Measurements from ENCODE around the gene EDC3. TPM values are rescaled to one million over a fixed set of nuclear protein-coding genes. Genes with fewer than 3 reads are reported as not detected.
"Not testable (repeated sequence)": the region's sequence is repeated elsewhere in the genome, so short reads cannot be mapped to it uniquely, and the experiment has no call there.

EDC3 gene
- 10 to 100 TPM in 2 of 4 donors, 1 to 10 TPM in 2; 8.7 to 40.6 (median 17.9) TPM for total RNA-seq

- Histone ChIP-seq H3K4me1 (no peaks in the 10 kb centered on the region), H3K36me3 (no peaks in the 10 kb centered on the region), H3K27ac (peak within 1 kb of the TSS; percentile 88), H3K9me3 (no peaks in the 10 kb centered on the region), H3K4me3 (peak within 1 kb of the TSS; percentile 67 to 92), H3K27me3 (no peaks in the 10 kb centered on the region)
- peak; percentile 79 to 81 for DNase-seq
- TF ChIP-seq CTCF (IDR thresholded peaks at IDR 0.05) (peak in 1 of 4 experiments; percentile 11), POLR2A (IDR thresholded peaks at IDR 0.05) (peak in 1 of 2 donors; percentile 24)
- intact Hi-C loops (cut with DNase I; ENCODE audit: low total_unique reads) = no loop called here
Observed at GRCh38 chr15:74695597-74696397, at the start of gene EDC3. TSS of gene EDC3 (minus strand) at chr15:74696024. CDS start at chr15:74675124, 20,900 bp downstream.

GRCh38 chr15:74742422-74742821, 46.6 kb upstream of the EDC3 start:
- no peak overlapping the region for H3K27ac ChIP-seq
- TF ChIP-seq POLR2A (IDR thresholded peaks at IDR 0.05) (no peak), CTCF (IDR thresholded peaks at IDR 0.05) (no peak)
- H3K36me3 ChIP-seq = no peaks in the 10 kb centered on the region
- no peak overlapping the region for H3K4me3 ChIP-seq
- no peaks in the 10 kb centered on the region for H3K4me1 ChIP-seq
- DNase-seq = no peak
- no peaks in the 10 kb centered on the region for H3K27me3 ChIP-seq
- H3K9me3 ChIP-seq = no peaks in the 10 kb centered on the region
- intact Hi-C loops (cut with DNase I; ENCODE audit: low total_unique reads) = no loop called here

GRCh38 chr15:74738239-74738638, 42.4 kb upstream of the EDC3 start:
- intact Hi-C loops (cut with DNase I; ENCODE audit: low total_unique reads); H3K36me3 ChIP-seq; DNase-seq; H3K4me3 ChIP-seq; H3K27ac ChIP-seq; H3K9me3 ChIP-seq; H3K27me3 ChIP-seq; H3K4me1 ChIP-seq: not testable (repeated sequence)

GRCh38 chr15:74735305-74735704, 39.5 kb upstream of the EDC3 start:
- no peak for DNase-seq
- Histone ChIP-seq H3K27me3 (no peaks in the 10 kb centered on the region), H3K4me3 (no peak overlapping the region), H3K4me1 (no peaks in the 10 kb centered on the region), H3K9me3 (no peaks in the 10 kb centered on the region), H3K27ac (no peak overlapping the region), H3K36me3 (no peaks in the 10 kb centered on the region)
- TF ChIP-seq POLR2A (IDR thresholded peaks at IDR 0.05) (no peak), CTCF (IDR thresholded peaks at IDR 0.05) (no peak)
- intact Hi-C loops (cut with DNase I; ENCODE audit: low total_unique reads) = no loop called here

- TF ChIP-seq POLR2A (IDR thresholded peaks at IDR 0.05) (no peak), CTCF (IDR thresholded peaks at IDR 0.05) (no peak)
- no peaks in the 10 kb centered on the region for H3K27me3 ChIP-seq
- H3K36me3 ChIP-seq = no peaks in the 10 kb centered on the region
Observed at GRCh38 chr15:74733269-74733668, 37.4 kb upstream of the EDC3 start.

More at GRCh38 chr15:74733269-74733668, 37.4 kb upstream of the EDC3 start:
- no peak overlapping the region for H3K4me3 ChIP-seq
- H3K27ac ChIP-seq = no peak overlapping the region
- H3K9me3 ChIP-seq = no peaks in the 10 kb centered on the region
- DNase-seq = no peak
- intact Hi-C loops (cut with DNase I; ENCODE audit: low total_unique reads) = no loop called here
- H3K4me1 ChIP-seq = no peaks in the 10 kb centered on the region
